ENCODE results near the gene CCNT2.
"Not testable (repeated sequence)": the region's sequence is repeated elsewhere in the genome, so short reads cannot be mapped to it uniquely, and the experiment has no call there.

CCNT2 gene

DNA sequence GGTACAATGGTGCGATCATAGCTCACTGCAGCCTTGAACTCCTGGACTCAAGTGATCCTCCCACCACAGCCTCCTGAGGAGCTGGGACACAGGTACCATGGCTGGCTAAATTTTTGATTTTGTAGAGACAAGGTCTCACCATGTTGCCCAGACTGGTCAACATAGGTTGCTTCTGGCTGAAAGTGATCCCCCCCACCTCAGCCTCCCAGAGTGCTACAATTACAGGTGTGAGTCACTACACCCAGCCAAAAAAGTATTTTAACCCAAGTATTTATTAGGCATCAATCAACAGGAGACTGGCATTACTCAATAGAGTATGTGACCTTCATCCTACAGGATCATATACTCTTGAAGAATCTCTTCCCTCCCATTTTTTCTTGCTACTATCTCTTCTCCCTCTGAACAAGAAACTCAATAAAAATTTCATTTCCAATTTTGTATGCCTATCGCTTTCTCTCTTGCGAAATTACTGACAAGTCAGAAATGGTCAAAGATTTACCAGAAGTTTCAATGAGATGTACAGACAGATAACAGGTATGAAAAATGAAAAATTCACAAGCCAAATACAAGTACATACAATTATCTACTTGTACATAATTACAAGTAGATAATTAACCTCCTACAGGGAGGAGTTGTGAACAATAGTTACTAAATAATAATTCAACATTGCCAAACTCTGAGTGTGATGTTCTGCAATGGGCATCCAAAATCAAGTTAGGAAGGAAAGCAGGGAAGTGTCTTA lies 34.9 kb upstream of the CCNT2 start:
- Histone ChIP-seq H3K4me3 (ENCODE audit: low read depth, low read length) (no peak overlapping the region), H3K4me1 (no peaks in the 10 kb centered on the region), H3K36me3 (no peaks in the 10 kb centered on the region), H3K9me3 (no peaks in the 10 kb centered on the region), H3K27me3 (no peaks in the 10 kb centered on the region)
- TF ChIP-seq, protein P1, sequence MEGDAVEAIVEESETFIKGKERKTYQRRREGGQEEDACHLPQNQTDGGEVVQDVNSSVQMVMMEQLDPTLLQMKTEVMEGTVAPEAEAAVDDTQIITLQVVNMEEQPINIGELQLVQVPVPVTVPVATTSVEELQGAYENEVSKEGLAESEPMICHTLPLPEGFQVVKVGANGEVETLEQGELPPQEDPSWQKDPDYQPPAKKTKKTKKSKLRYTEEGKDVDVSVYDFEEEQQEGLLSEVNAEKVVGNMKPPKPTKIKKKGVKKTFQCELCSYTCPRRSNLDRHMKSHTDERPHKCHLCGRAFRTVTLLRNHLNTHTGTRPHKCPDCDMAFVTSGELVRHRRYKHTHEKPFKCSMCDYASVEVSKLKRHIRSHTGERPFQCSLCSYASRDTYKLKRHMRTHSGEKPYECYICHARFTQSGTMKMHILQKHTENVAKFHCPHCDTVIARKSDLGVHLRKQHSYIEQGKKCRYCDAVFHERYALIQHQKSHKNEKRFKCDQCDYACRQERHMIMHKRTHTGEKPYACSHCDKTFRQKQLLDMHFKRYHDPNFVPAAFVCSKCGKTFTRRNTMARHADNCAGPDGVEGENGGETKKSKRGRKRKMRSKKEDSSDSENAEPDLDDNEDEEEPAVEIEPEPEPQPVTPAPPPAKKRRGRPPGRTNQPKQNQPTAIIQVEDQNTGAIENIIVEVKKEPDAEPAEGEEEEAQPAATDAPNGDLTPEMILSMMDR (IDR thresholded peaks at IDR 0.05; ENCODE audit: low read depth, low read length) = no peak
- DNase-seq = no peak

DNA sequence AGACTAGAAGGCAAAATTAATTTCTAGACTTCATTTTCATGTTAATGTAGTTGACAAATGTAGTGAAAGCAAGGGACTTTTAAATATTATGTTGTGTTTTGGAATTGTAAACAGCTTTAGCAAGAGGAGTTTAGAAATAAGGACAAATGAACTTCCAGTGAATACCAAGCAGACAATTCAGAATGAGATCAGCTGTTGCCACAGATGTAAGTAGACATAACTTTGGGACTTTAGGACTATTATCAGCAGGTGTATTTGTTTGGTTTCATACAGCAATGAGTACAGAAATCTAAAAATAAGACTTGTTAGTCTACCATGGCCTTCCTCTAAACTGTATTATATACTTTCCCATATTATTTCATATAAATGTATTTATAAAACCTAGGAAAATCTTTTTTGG lies 34.2 kb upstream of the CCNT2 start:
- H3K4me3 ChIP-seq (ENCODE audit: low read depth, low read length) = no peak overlapping the region
- no peak for DNase-seq
- H3K36me3 ChIP-seq = no peaks in the 10 kb centered on the region
- H3K9me3 ChIP-seq = no peaks in the 10 kb centered on the region
- TF ChIP-seq, protein P1 (IDR thresholded peaks at IDR 0.05; ENCODE audit: low read depth, low read length) = no peak
- H3K27me3 ChIP-seq = no peaks in the 10 kb centered on the region
- H3K4me1 ChIP-seq = no peaks in the 10 kb centered on the region

DNA sequence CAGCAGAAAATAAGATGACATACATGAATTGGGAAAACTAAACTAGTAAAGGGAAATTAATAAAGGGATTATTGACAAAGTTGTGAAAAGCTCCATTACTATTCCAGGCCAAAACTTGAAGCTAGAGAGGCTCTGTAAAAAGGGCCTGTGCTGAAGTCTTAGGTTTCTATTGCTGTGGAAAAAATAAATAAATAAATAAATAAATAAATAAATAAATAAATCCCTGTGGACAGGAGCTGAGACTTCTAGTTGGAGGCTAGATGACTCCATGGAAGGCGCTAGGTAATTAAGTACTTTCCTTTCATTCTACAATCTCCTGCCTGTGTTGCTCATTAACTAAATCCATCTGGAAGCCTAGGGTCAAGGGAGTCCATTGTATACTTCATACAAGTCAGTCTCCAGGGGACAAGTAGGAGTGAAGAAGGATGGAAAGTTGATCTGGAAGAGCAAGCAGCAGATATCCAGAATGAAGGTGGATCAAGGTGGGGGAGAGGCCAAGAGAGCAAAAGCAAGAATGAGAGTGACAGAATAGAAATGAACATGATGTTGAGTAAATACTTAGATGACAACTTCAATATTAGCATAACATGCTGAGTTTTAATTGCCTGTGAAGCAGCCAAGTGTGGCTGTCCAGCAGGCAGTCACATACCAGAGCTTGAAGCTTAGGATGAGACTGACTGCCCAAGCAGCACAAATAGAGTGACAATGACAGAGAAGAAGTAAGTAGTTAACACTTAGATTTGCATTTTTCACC lies 26.2 kb upstream of the CCNT2 start:
- TF ChIP-seq, protein P1 (IDR thresholded peaks at IDR 0.05; ENCODE audit: low read depth, low read length) = no peak

DNA sequence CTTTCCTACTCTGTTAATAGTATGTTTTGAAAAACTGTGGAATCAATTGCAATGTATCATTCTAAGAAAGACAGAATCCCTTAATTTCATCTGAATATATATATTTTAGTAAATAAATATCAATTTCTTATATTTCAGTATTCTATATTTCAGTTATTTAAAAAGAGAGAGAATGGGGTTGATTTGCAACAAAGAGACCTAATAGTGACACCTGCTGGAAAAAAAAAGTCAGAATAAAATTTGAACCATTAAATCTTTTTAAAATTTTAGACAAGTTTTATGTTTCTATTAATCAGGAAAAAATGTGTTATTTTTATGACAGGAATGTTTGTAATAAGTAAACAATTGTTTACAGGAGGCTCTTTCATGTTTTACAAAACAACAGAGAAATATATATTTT lies 20.7 kb upstream of the CCNT2 start:
- Histone ChIP-seq H3K4me3 (ENCODE audit: low read depth, low read length) (no peak overlapping the region), H3K36me3 (no peaks in the 10 kb centered on the region), H3K27me3 (no peaks in the 10 kb centered on the region), H3K4me1 (no peaks in the 10 kb centered on the region), H3K9me3 (no peaks in the 10 kb centered on the region)
- TF ChIP-seq, protein P1 (IDR thresholded peaks at IDR 0.05; ENCODE audit: low read depth, low read length) = peak; percentile 15; the same call in 1 of the 2 replicates
- DNase-seq = no peak

More for the DNA sequence above, 26.2 kb upstream of the CCNT2 start:
- no peaks in the 10 kb centered on the region for H3K4me1 ChIP-seq
- H3K27me3 ChIP-seq = no peaks in the 10 kb centered on the region
- no peaks in the 10 kb centered on the region for H3K9me3 ChIP-seq
- no peak overlapping the region for H3K4me3 ChIP-seq (ENCODE audit: low read depth, low read length)
- no peak for DNase-seq
- H3K36me3 ChIP-seq = no peaks in the 10 kb centered on the region

DNA sequence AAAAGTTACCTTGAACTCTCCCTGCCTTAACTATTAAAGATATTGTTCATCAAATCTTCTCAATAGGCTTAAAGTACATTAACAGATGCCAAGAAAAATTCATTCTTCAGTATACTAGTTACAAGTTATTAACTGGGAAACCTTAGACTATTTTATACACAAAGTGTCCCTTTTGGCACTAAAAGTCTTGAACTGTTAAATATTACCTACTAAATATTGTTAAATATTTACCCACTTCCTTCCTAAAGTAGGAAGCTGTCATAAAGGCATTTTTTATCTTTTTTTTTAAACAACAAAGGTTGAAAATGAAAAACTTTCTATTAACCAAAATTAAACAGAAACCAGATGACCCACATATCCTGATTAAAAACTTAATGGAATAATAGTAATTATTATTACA lies 19.4 kb upstream of the CCNT2 start:
- no peak for DNase-seq
- Histone ChIP-seq H3K4me3 (ENCODE audit: low read depth, low read length) (no peak overlapping the region), H3K4me1 (no peaks in the 10 kb centered on the region), H3K36me3 (no peaks in the 10 kb centered on the region), H3K27me3 (no peaks in the 10 kb centered on the region), H3K9me3 (no peaks in the 10 kb centered on the region)
- TF ChIP-seq, protein P1 (IDR thresholded peaks at IDR 0.05; ENCODE audit: low read depth, low read length) = no peak

DNA sequence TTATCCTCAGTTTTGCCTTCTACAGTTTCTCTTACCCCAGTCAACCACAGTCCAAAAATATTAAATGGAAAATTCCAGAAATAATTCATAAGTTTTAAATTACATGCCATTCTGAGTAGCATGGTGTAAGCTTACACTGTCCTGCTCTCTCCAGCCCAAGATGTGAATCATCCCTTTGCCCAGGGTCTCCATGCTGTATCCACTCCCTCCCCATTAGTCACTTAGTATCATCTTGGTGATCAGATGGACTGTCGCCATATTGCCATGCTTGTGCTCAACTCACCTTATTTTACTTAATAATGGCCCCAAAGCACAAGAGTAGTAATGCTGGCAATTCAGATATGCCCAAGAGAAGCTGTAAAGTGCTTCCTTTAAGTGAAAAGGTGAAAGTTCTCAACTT lies 18.5 kb upstream of the CCNT2 start:
- no peaks in the 10 kb centered on the region for H3K36me3 ChIP-seq
- H3K4me1 ChIP-seq = no peaks in the 10 kb centered on the region
- no peak overlapping the region for H3K4me3 ChIP-seq (ENCODE audit: low read depth, low read length)
- no peaks in the 10 kb centered on the region for H3K27me3 ChIP-seq
- TF ChIP-seq, protein P1 (IDR thresholded peaks at IDR 0.05; ENCODE audit: low read depth, low read length) = no peak
- H3K9me3 ChIP-seq = no peaks in the 10 kb centered on the region
- DNase-seq = no peak

DNA sequence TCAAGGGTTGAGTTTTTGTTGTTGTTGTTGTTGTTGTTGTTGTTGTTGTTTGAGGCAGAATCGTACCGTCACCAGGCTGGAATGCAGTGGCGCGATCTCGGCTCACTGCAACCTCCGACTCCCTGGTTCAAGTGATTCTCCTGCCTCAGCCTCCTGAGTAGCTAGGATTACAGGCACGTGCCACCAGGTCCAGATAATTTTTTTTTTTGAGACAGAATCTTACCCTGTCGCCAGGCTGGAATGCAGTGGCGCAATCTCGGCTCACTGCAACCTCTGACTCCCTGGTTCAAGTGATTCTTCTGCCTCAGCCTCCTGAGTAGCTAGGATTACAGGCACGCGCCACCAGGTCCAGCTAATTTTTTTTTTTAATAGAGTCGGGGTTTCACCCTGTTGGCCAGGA lies 14.9 kb upstream of the CCNT2 start:
- not testable (repeated sequence) for DNase-seq; H3K27me3 ChIP-seq; H3K36me3 ChIP-seq; H3K4me1 ChIP-seq; H3K9me3 ChIP-seq; H3K4me3 ChIP-seq (ENCODE audit: low read depth, low read length)
